ENCODE measurements around the gene STIM1. TPM values are rescaled to one million over a fixed set of nuclear protein-coding genes. Genes with fewer than 3 reads are reported as not detected.

Gene STIM1
- polyA plus RNA-seq, 2 donors, result 29.5 to 42.7 TPM

GRCh38 chr11:3969613-3970012, 114.1 kb downstream of the STIM1 start:
- Histone ChIP-seq H3K4me3 (ENCODE audit: low read depth in 1 of 2, low read length in 2 of 2) (no peak overlapping the region), H3K36me3 (ENCODE audit: control insufficient read depth in 2 of 2, insufficient read depth in 2 of 2, low read length in 1 of 2) (peaks cover 0 to 7% of the 10 kb centered on the region in 2 donors), H3K27ac (ENCODE audit: low read depth in 2 of 2, low read length in 1 of 2) (no peak overlapping the region), H3K27me3 (ENCODE audit: control insufficient read depth in 1 of 2, insufficient read depth in 2 of 2, low read length in 2 of 2) (no peaks in the 10 kb centered on the region), H3K9me3 (ENCODE audit: control insufficient read depth in 2 of 2, insufficient read depth in 1 of 2, low read depth in 1 of 2, low read length in 1 of 2) (no peaks in the 10 kb centered on the region), H3K4me1 (ENCODE audit: control insufficient read depth in 2 of 2, insufficient read depth in 2 of 2, low read length in 1 of 2) (peaks cover 0 to 8% of the 10 kb centered on the region in 2 donors)
- 65 to 76% methylated on average over 1 of the region's 1 CpG for WGBS, 2 donors

GRCh38 chr11:3970108-3970507, 114.6 kb downstream of the STIM1 start:
- peaks cover 0 to 7% of the 10 kb centered on the region in 2 donors for H3K36me3 ChIP-seq (ENCODE audit: control insufficient read depth in 2 of 2, insufficient read depth in 2 of 2, low read length in 1 of 2)
- H3K9me3 ChIP-seq (ENCODE audit: control insufficient read depth in 2 of 2, insufficient read depth in 1 of 2, low read depth in 1 of 2, low read length in 1 of 2), result no peaks in the 10 kb centered on the region
- no peaks in the 10 kb centered on the region for H3K27me3 ChIP-seq (ENCODE audit: control insufficient read depth in 1 of 2, insufficient read depth in 2 of 2, low read length in 2 of 2)
- WGBS, 2 donors, result 92 to 96% methylated on average over 2 of the region's 2 CpGs
- peak overlapping the region in 1 of 2 donors; percentile 54 for H3K27ac ChIP-seq (ENCODE audit: low read depth in 2 of 2, low read length in 1 of 2)
- peaks cover 0 to 8% of the 10 kb centered on the region in 2 donors for H3K4me1 ChIP-seq (ENCODE audit: control insufficient read depth in 2 of 2, insufficient read depth in 2 of 2, low read length in 1 of 2)
- H3K4me3 ChIP-seq (ENCODE audit: low read depth in 1 of 2, low read length in 2 of 2), result no peak overlapping the region

- Histone ChIP-seq H3K27ac (ENCODE audit: low read depth in 2 of 2, low read length in 1 of 2) (peak overlapping the region; percentile 31 to 59), H3K4me1 (ENCODE audit: control insufficient read depth in 2 of 2, insufficient read depth in 2 of 2, low read length in 1 of 2) (peaks cover 0 to 8% of the 10 kb centered on the region in 2 donors), H3K27me3 (ENCODE audit: control insufficient read depth in 1 of 2, insufficient read depth in 2 of 2, low read length in 2 of 2) (no peaks in the 10 kb centered on the region)
Observed at GRCh38 chr11:3971756-3972404, 116.4 kb downstream of the STIM1 start.

GRCh38 chr11:3972431-3972830, 117.0 kb downstream of the STIM1 start:
- Histone ChIP-seq H3K27ac (ENCODE audit: low read depth in 2 of 2, low read length in 1 of 2) (peak overlapping the region; percentile 67 to 72), H3K36me3 (ENCODE audit: control insufficient read depth in 2 of 2, insufficient read depth in 2 of 2, low read length in 1 of 2) (peaks cover 0 to 7% of the 10 kb centered on the region in 2 donors), H3K4me1 (ENCODE audit: control insufficient read depth in 2 of 2, insufficient read depth in 2 of 2, low read length in 1 of 2) (peaks cover 0 to 8% of the 10 kb centered on the region in 2 donors), H3K9me3 (ENCODE audit: control insufficient read depth in 2 of 2, insufficient read depth in 1 of 2, low read depth in 1 of 2, low read length in 1 of 2) (no peaks in the 10 kb centered on the region), H3K4me3 (ENCODE audit: low read depth in 1 of 2, low read length in 2 of 2) (no peak overlapping the region), H3K27me3 (ENCODE audit: control insufficient read depth in 1 of 2, insufficient read depth in 2 of 2, low read length in 2 of 2) (no peaks in the 10 kb centered on the region)
- WGBS, 2 donors, result 36 to 60% methylated on average over 1 of the region's 1 CpG

More at GRCh38 chr11:3971756-3972404, 116.4 kb downstream of the STIM1 start:
- Histone ChIP-seq H3K4me3 (ENCODE audit: low read depth in 1 of 2, low read length in 2 of 2) (no peak overlapping the region), H3K9me3 (ENCODE audit: control insufficient read depth in 2 of 2, insufficient read depth in 1 of 2, low read depth in 1 of 2, low read length in 1 of 2) (no peaks in the 10 kb centered on the region), H3K36me3 (ENCODE audit: control insufficient read depth in 2 of 2, insufficient read depth in 2 of 2, low read length in 1 of 2) (peaks cover 0 to 7% of the 10 kb centered on the region in 2 donors)
- 59 to 71% methylated on average over 2 of the region's 2 CpGs for WGBS, 2 donors

GRCh38 chr11:3977078-3977477, 121.6 kb downstream of the STIM1 start:
- no peaks in the 10 kb centered on the region for H3K9me3 ChIP-seq (ENCODE audit: control insufficient read depth in 2 of 2, insufficient read depth in 1 of 2, low read depth in 1 of 2, low read length in 1 of 2)
- H3K27me3 ChIP-seq (ENCODE audit: control insufficient read depth in 1 of 2, insufficient read depth in 2 of 2, low read length in 2 of 2), result no peaks in the 10 kb centered on the region
- no peak overlapping the region for H3K4me3 ChIP-seq (ENCODE audit: low read depth in 1 of 2, low read length in 2 of 2)
- peaks cover 0 to 5% of the 10 kb centered on the region in 2 donors for H3K4me1 ChIP-seq (ENCODE audit: control insufficient read depth in 2 of 2, insufficient read depth in 2 of 2, low read length in 1 of 2)
- WGBS, 2 donors, result 91 to 93% methylated on average over 1 of the region's 1 CpG
- H3K36me3 ChIP-seq (ENCODE audit: control insufficient read depth in 2 of 2, insufficient read depth in 2 of 2, low read length in 1 of 2), result peaks cover 0 to 4% of the 10 kb centered on the region in 2 donors
- no peak overlapping the region for H3K27ac ChIP-seq (ENCODE audit: low read depth in 2 of 2, low read length in 1 of 2)

GRCh38 chr11:3981084-3981633, 125.7 kb downstream of the STIM1 start:
- H3K4me3 ChIP-seq (ENCODE audit: low read depth in 1 of 2, low read length in 2 of 2), result no peak overlapping the region
- H3K27me3 ChIP-seq (ENCODE audit: control insufficient read depth in 1 of 2, insufficient read depth in 2 of 2, low read length in 2 of 2), result no peaks in the 10 kb centered on the region
- no peaks in the 10 kb centered on the region for H3K36me3 ChIP-seq (ENCODE audit: control insufficient read depth in 2 of 2, insufficient read depth in 2 of 2, low read length in 1 of 2)
- H3K4me1 ChIP-seq (ENCODE audit: control insufficient read depth in 2 of 2, insufficient read depth in 2 of 2, low read length in 1 of 2), result peaks cover 0 to 5% of the 10 kb centered on the region in 2 donors
- peak overlapping the region; percentile 36 to 40 for H3K27ac ChIP-seq (ENCODE audit: low read depth in 2 of 2, low read length in 1 of 2)
- 41 to 56% methylated on average over 9 of the region's 9 CpGs for WGBS, 2 donors
- H3K9me3 ChIP-seq (ENCODE audit: control insufficient read depth in 2 of 2, insufficient read depth in 1 of 2, low read depth in 1 of 2, low read length in 1 of 2), result no peaks in the 10 kb centered on the region

- 92 to 96% methylated on average over 2 of the region's 2 CpGs for WGBS, 2 donors
- Histone ChIP-seq H3K36me3 (ENCODE audit: control insufficient read depth in 2 of 2, insufficient read depth in 2 of 2, low read length in 1 of 2) (no peaks in the 10 kb centered on the region), H3K4me3 (ENCODE audit: low read depth in 1 of 2, low read length in 2 of 2) (no peak overlapping the region), H3K27ac (ENCODE audit: low read depth in 2 of 2, low read length in 1 of 2) (no peak overlapping the region), H3K27me3 (ENCODE audit: control insufficient read depth in 1 of 2, insufficient read depth in 2 of 2, low read length in 2 of 2) (no peaks in the 10 kb centered on the region), H3K4me1 (ENCODE audit: control insufficient read depth in 2 of 2, insufficient read depth in 2 of 2, low read length in 1 of 2) (peaks cover 0 to 5% of the 10 kb centered on the region in 2 donors), H3K9me3 (ENCODE audit: control insufficient read depth in 2 of 2, insufficient read depth in 1 of 2, low read depth in 1 of 2, low read length in 1 of 2) (no peaks in the 10 kb centered on the region)
Observed at GRCh38 chr11:3982431-3982830, 127.0 kb downstream of the STIM1 start.

- no peak overlapping the region for H3K4me3 ChIP-seq (ENCODE audit: low read depth in 1 of 2, low read length in 2 of 2)
- 90 to 94% methylated on average over 3 of the region's 3 CpGs for WGBS, 2 donors
- no peaks in the 10 kb centered on the region for H3K36me3 ChIP-seq (ENCODE audit: control insufficient read depth in 2 of 2, insufficient read depth in 2 of 2, low read length in 1 of 2)
- H3K9me3 ChIP-seq (ENCODE audit: control insufficient read depth in 2 of 2, insufficient read depth in 1 of 2, low read depth in 1 of 2, low read length in 1 of 2), result no peaks in the 10 kb centered on the region
- no peaks in the 10 kb centered on the region for H3K27me3 ChIP-seq (ENCODE audit: control insufficient read depth in 1 of 2, insufficient read depth in 2 of 2, low read length in 2 of 2)
- H3K4me1 ChIP-seq (ENCODE audit: control insufficient read depth in 2 of 2, insufficient read depth in 2 of 2, low read length in 1 of 2), result peaks cover 0 to 5% of the 10 kb centered on the region in 2 donors
- no peak overlapping the region for H3K27ac ChIP-seq (ENCODE audit: low read depth in 2 of 2, low read length in 1 of 2)
Observed at GRCh38 chr11:3983101-3983500, 127.6 kb downstream of the STIM1 start.

- 58 to 61% methylated on average over 5 of the region's 5 CpGs for WGBS, 2 donors
Observed at GRCh38 chr11:3984896-3985295, 129.4 kb downstream of the STIM1 start.

GRCh38 chr11:3985631-3986030, 130.2 kb downstream of the STIM1 start:
- Histone ChIP-seq H3K27me3 (ENCODE audit: control insufficient read depth in 1 of 2, insufficient read depth in 2 of 2, low read length in 2 of 2) (no peaks in the 10 kb centered on the region), H3K27ac (ENCODE audit: low read depth in 2 of 2, low read length in 1 of 2) (no peak overlapping the region), H3K9me3 (ENCODE audit: control insufficient read depth in 2 of 2, insufficient read depth in 1 of 2, low read depth in 1 of 2, low read length in 1 of 2) (no peaks in the 10 kb centered on the region), H3K4me3 (ENCODE audit: low read depth in 1 of 2, low read length in 2 of 2) (no peak overlapping the region), H3K36me3 (ENCODE audit: control insufficient read depth in 2 of 2, insufficient read depth in 2 of 2, low read length in 1 of 2) (no peaks in the 10 kb centered on the region), H3K4me1 (ENCODE audit: control insufficient read depth in 2 of 2, insufficient read depth in 2 of 2, low read length in 1 of 2) (peaks cover 0 to 8% of the 10 kb centered on the region in 2 donors)

More at GRCh38 chr11:3984896-3985295, 129.4 kb downstream of the STIM1 start:
- H3K27ac ChIP-seq (ENCODE audit: low read depth in 2 of 2, low read length in 1 of 2), result no peak overlapping the region
- H3K4me1 ChIP-seq (ENCODE audit: control insufficient read depth in 2 of 2, insufficient read depth in 2 of 2, low read length in 1 of 2), result peaks cover 0 to 8% of the 10 kb centered on the region in 2 donors
- H3K36me3 ChIP-seq (ENCODE audit: control insufficient read depth in 2 of 2, insufficient read depth in 2 of 2, low read length in 1 of 2), result no peaks in the 10 kb centered on the region
- H3K27me3 ChIP-seq (ENCODE audit: control insufficient read depth in 1 of 2, insufficient read depth in 2 of 2, low read length in 2 of 2), result no peaks in the 10 kb centered on the region
- no peak overlapping the region for H3K4me3 ChIP-seq (ENCODE audit: low read depth in 1 of 2, low read length in 2 of 2)
- H3K9me3 ChIP-seq (ENCODE audit: control insufficient read depth in 2 of 2, insufficient read depth in 1 of 2, low read depth in 1 of 2, low read length in 1 of 2), result no peaks in the 10 kb centered on the region
